Measurements from ENCODE around the gene ATP6V0D1.

GRCh38 chr16:67463691-67464090 is 17.3 kb downstream of the ATP6V0D1 start:
- TF ChIP-seq CTCF (conservative IDR thresholded peaks at IDR 0.05 in 1 of 2, IDR thresholded peaks at IDR 0.05 in 1 of 2; ENCODE audit: extremely low read depth in 1 of 2, insufficient read depth in 1 of 2, low read depth in 1 of 2, low read length in 2 of 2) (no peak), EZH2 (IDR thresholded peaks at IDR 0.05; ENCODE audit: borderline replicate concordance, low read length) (no peak)

Data from mammary epithelial cell (primary cell).